Mesendoderm (in vitro differentiated cells): ENCODE measurements around the gene GNA12.

Source experiments
- DNase-seq: peaks from one replicate; pipeline ENCODE4 v3.0.0; 2013
- H2AK5ac ChIP-seq: 2 replicates; pipeline ENCODE4 v1.6.1; 2013; ENCODE audit warnings: low read length, inconsistent platforms
- H2BK120ac ChIP-seq: 2 replicates; pipeline ENCODE4 v1.6.1; 2013; ENCODE audit warnings: low read depth, mild to moderate bottlenecking, low read length, moderate library complexity, mixed read lengths
- H2BK15ac ChIP-seq: replicated peaks from 2 replicates; pipeline ENCODE4 v1.6.1; 2013; ENCODE audit warnings: low read depth, mild to moderate bottlenecking, moderate library complexity
- H2BK5ac ChIP-seq: 2 replicates; pipeline ENCODE4 v1.6.1; 2013; ENCODE audit warnings: low read length, inconsistent platforms
- H3K18ac ChIP-seq: 2 replicates; pipeline ENCODE4 v1.6.1; 2013; ENCODE audit warnings: mild to moderate bottlenecking, low read length, mixed read lengths
- H3K23ac ChIP-seq: one replicate; pipeline ENCODE4 v1.6.1; 2013; ENCODE audit warnings: low read length
- H3K27ac ChIP-seq: 2 replicates; pipeline ENCODE4 v1.5.1; 2013; ENCODE audit warnings: low read depth, mild to moderate bottlenecking, inconsistent platforms, low read length, moderate library complexity
- H3K27me3 ChIP-seq: 2 replicates; pipeline ENCODE4 v1.6.1; 2013; ENCODE audit warnings: low read length, control low read depth, mild to moderate bottlenecking, inconsistent platforms; ENCODE audit not compliant: insufficient read depth, poor library complexity
- H3K36me3 ChIP-seq: 2 replicates; pipeline ENCODE4 v1.6.1; 2013; ENCODE audit warnings: low read length, inconsistent platforms; ENCODE audit not compliant: control insufficient read depth, insufficient read depth
- H3K4ac ChIP-seq: one replicate; pipeline ENCODE4 v1.6.1; 2013; ENCODE audit warnings: low read depth, mild to moderate bottlenecking, low read length, moderate library complexity
- H3K4me1 ChIP-seq: 2 replicates; pipeline ENCODE4 v1.6.1; 2013; ENCODE audit warnings: low read depth, low read length, inconsistent platforms; ENCODE audit not compliant: control insufficient read depth
- H3K4me2 ChIP-seq: 2 replicates; pipeline ENCODE4 v1.6.1; 2013; ENCODE audit warnings: low read length
- H3K4me3 ChIP-seq: 2 replicates; pipeline ENCODE4 v1.5.1; 2013; ENCODE audit warnings: mild to moderate bottlenecking, low read length
- H3K56ac ChIP-seq: one replicate; pipeline ENCODE4 v1.6.1; 2013; ENCODE audit warnings: low read length
- H3K79me1 ChIP-seq: 2 replicates; pipeline ENCODE4 v1.6.1; 2013; ENCODE audit warnings: low read length, inconsistent platforms
- H3K79me2 ChIP-seq: 2 replicates; pipeline ENCODE4 v1.6.1; 2013; ENCODE audit warnings: mild to moderate bottlenecking, low read length; ENCODE audit not compliant: control insufficient read depth, insufficient read depth
- H3K9ac ChIP-seq: 2 replicates; pipeline ENCODE4 v1.6.1; 2013; ENCODE audit warnings: low read length, inconsistent platforms
- H4K5ac ChIP-seq: one replicate; pipeline ENCODE4 v1.6.1; 2013; ENCODE audit warnings: low read length
- H4K8ac ChIP-seq: one replicate; pipeline ENCODE4 v1.6.1; 2013; ENCODE audit warnings: low read depth, mild to moderate bottlenecking, control low read depth, low read length, moderate library complexity
- WGBS: extraction: QIAGEN DNeasy Blood & Tissue Kit; methylation state at CpG from one replicate; pipeline ENCODE4 v1.1.7; 2013; ENCODE audit warnings: low lambda C conversion rate, missing lambda C conversion rate; ENCODE audit not compliant: insufficient coverage; ENCODE audit errors: extremely low coverage; 5-methylcytosine and 5-hydroxymethylcytosine counted together

GNA12 gene

DNA sequence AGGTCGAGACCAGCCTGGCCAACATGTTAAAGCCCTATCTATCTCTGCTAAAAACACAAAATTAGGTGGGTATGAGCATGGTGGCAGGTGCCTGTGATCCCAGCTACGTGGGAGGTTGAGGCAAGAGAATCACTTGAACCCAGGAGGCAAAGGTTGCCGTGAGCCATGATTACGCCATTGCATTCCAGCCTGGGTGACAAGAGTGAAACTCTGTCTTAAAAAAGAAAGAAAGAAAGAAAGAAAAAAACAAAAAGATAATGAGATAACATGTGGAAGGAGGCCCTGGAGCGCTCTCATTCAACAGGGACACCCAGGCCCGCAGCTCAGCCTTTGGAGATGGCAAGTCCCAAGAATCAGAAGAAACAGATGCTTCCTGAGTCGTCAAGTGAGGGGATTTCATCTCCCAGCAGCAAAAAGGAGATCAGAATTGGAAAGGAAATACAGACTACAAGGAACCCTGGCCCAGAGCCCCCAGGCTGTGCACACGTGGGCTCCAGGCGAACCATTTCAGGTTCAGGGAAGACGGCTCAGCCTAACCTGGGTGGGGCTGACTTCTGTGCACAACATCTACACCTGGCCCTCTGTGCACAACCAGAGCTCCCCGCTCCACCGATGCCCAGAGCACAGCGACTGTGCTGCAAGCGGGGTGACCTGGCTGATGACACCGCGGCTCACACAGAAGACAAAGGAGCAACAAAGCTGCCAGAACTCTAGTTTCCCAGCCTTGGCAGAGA, 33.3 kb downstream of the GNA12 start:
- Histone ChIP-seq H4K5ac (no peak overlapping the region), H3K4me2 (no peak overlapping the region), H4K8ac (no peak overlapping the region), H3K79me1 (peaks cover 31% of the 10 kb centered on the region), H2BK15ac (no peak overlapping the region), H2BK5ac (no peak overlapping the region), H3K9ac (no peak overlapping the region), H3K27me3 (no peaks in the 10 kb centered on the region), H3K4me1 (no peaks in the 10 kb centered on the region), H2BK120ac (no peak overlapping the region), H3K56ac (no peak overlapping the region), H2AK5ac (no peak overlapping the region), H3K36me3 (no peaks in the 10 kb centered on the region), H3K18ac (no peak overlapping the region), H3K4ac (no peak overlapping the region), H3K27ac (no peak overlapping the region), H3K79me2 (peaks cover 63% of the 10 kb centered on the region), H3K4me3 (no peak overlapping the region), H3K23ac (no peak overlapping the region)
- no CpG with 5 or more reads among the region's 16 CpGs for WGBS
- DNase-seq, result no peak

DNA sequence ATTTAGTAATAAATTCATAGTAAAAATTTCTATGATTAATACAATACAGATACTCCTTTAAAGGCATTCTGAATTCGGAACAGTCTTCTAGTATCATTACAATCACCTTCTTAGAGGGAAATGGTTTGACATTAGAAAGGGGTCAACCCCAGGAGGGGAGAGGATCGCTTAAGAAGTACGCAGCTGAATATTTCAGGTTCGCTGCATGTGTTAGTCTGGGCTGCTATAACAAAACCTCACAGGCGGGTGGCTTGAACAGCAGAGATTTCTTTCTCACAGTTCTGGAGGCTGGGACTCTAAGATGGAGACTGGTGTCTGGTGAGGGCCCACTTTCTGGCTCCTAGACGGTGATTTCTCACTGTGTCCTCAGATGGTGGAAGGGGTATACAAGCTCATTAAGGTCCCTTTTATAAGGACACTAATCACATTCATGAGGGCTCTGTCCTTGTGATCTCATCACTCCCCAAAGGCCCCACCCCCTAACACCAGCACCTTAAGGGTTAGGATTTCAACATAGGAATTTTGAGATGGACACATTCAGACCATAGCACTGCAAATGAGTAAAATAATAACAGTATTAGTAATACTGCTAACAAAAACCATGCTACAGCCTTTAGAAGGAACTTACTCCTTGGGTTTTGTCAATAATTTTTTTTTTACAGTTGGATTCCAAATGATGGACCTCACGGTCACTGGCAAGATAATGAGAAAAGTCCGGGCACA, 34.0 kb downstream of the GNA12 start:
- Histone ChIP-seq H3K79me1 (peaks cover 30% of the 10 kb centered on the region), H3K56ac (no peak overlapping the region), H3K79me2 (peaks cover 61% of the 10 kb centered on the region), H2BK120ac (no peak overlapping the region), H3K23ac (no peak overlapping the region), H3K9ac (no peak overlapping the region), H3K4me1 (no peaks in the 10 kb centered on the region), H3K27me3 (no peaks in the 10 kb centered on the region), H3K18ac (no peak overlapping the region), H3K4me3 (no peak overlapping the region), H2AK5ac (no peak overlapping the region), H2BK15ac (no peak overlapping the region), H3K27ac (no peak overlapping the region), H2BK5ac (no peak overlapping the region), H3K4me2 (no peak overlapping the region), H4K5ac (no peak overlapping the region), H4K8ac (no peak overlapping the region), H3K4ac (no peak overlapping the region), H3K36me3 (no peaks in the 10 kb centered on the region)
- no CpG with 5 or more reads among the region's 8 CpGs for WGBS
- DNase-seq, result no peak

DNA sequence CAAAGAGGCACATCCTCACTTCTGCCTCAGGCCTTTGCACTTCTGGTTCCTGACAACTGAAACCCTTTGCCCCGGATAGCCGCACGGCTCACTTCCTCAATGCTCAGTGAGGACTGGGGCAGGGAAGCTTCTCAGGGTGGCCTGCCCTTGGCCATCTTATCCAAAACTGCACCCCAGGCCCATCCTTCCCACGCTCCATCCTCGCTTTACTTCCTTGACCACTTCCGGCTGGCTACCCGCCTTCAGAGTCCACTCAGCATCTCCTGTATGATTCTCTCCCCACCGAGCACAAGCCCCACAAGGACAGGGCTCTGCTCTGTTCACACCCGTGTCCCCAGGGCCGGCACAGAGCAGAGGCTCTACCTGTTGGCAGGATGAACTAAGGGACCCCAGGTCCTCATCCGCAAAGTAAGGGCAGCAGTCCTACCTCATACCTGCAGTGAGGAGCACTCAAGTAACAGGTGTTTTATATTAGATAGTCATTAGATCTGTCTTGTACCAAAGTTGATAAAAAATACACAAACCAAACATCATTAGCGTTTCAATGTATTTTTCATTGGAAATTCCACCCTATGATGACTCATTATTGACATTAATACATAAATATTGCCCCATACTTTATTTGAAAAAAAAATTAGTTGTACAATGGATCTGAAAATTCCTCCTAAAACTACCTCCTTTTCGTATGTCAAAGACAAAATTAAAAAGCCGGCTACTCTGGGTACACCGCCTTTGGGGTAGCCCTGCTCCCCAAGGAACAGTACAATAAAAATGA, 35.0 kb downstream of the GNA12 start:
- Histone ChIP-seq H3K27me3 (no peaks in the 10 kb centered on the region), H3K36me3 (no peaks in the 10 kb centered on the region), H3K56ac (no peak overlapping the region), H3K9ac (no peak overlapping the region), H4K8ac (no peak overlapping the region), H2BK5ac (no peak overlapping the region), H4K5ac (no peak overlapping the region), H3K18ac (no peak overlapping the region), H3K27ac (no peak overlapping the region), H3K79me2 (peaks cover 61% of the 10 kb centered on the region), H3K4me3 (no peak overlapping the region), H3K4me2 (no peak overlapping the region), H2BK15ac (no peak overlapping the region), H2BK120ac (no peak overlapping the region), H3K4me1 (peaks cover 5% of the 10 kb centered on the region), H3K79me1 (peaks cover 31% of the 10 kb centered on the region), H3K4ac (no peak overlapping the region), H2AK5ac (no peak overlapping the region), H3K23ac (no peak overlapping the region)
- WGBS, result no CpG with 5 or more reads among the region's 15 CpGs
- no peak for DNase-seq

DNA sequence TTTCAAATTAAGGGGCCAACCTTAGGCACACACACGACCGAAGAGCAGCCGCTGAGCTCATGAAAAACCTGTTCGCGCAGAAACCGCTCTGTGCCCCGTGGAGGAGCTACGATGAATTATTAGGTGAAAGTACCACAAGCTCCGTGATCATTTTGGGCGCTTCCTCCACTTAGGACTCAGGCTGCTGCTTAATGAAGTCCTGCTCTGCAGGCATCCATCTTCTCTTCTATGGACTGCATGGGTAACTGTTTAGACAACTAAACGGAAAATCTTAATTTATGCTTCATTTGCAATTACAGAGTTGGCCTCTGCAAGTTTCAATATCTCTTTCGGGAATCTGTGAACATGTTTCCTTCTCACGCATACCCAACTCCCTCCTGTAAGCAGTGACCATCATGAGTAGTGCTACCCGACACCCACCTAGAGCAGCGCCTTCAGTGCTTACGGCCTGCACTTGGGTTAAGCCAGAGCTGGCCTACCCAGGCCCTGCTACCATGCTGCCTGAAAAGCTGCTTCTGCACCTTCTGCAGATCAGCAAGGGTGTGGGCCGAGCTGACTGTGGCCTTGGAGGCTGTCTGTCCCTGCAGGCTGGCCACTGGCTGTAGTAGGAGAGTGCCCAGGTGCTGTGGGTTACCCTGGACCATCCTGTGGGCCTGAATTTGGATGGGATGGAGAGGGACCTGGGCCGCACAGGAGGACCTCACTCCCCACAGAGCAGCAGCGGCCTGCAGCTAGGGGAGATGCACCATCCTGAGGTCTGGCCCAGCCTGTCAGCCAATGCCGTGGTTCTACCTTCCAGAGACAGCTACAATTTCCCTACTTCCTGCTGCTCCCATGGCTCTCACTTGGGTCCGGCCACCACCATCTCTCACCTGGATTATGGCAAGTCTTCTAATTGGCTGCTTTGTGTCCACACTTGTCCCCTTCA, 36.0 kb downstream of the GNA12 start:
- no peak overlapping the region for H4K8ac ChIP-seq
- no peak overlapping the region for H3K4ac ChIP-seq
- peaks cover 57% of the 10 kb centered on the region for H3K79me2 ChIP-seq
- H3K18ac ChIP-seq, result no peak overlapping the region
- H2BK15ac ChIP-seq, result no peak overlapping the region
- no peak for DNase-seq
- no peak overlapping the region for H2AK5ac ChIP-seq
- H3K4me3 ChIP-seq, result no peak overlapping the region
- no peak overlapping the region for H3K23ac ChIP-seq
- H3K4me2 ChIP-seq, result no peak overlapping the region
- no peak overlapping the region for H4K5ac ChIP-seq
- H3K79me1 ChIP-seq, result peaks cover 27% of the 10 kb centered on the region
- H3K4me1 ChIP-seq, result peaks cover 9% of the 10 kb centered on the region
- H2BK5ac ChIP-seq, result no peak overlapping the region
- no peak overlapping the region for H3K9ac ChIP-seq
- H3K56ac ChIP-seq, result no peak overlapping the region
- no peak overlapping the region for H3K27ac ChIP-seq
- WGBS, result no CpG with 5 or more reads among the region's 21 CpGs
- no peak overlapping the region for H2BK120ac ChIP-seq
- no peaks in the 10 kb centered on the region for H3K36me3 ChIP-seq
- H3K27me3 ChIP-seq, result no peaks in the 10 kb centered on the region

DNA sequence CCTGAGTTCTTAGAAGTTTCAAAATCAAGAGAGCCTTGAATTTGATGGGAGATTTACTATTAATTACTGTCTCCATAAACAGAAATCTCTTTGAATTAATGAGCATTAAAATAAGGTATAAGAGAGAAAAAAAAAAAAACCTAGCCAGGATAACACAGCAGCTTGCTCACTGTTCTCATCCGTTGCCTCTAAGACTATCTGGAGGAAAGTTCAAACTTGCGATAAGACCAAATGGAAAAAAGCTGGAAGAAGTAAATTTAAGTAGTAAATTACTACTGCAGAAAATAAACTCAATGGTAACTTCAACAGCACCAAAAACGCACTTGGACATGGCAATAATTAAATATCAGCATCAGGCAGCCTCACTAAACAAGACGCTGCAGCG, 36.7 kb downstream of the GNA12 start:
- DNase-seq, result no peak
- Histone ChIP-seq H3K27me3 (no peaks in the 10 kb centered on the region), H3K4me3 (no peak overlapping the region), H3K56ac (no peak overlapping the region), H4K8ac (no peak overlapping the region), H2BK120ac (no peak overlapping the region), H2BK5ac (no peak overlapping the region), H3K4me1 (peaks cover 13% of the 10 kb centered on the region), H2BK15ac (no peak overlapping the region), H3K4ac (no peak overlapping the region), H3K9ac (no peak overlapping the region), H3K4me2 (no peak overlapping the region), H3K79me1 (peaks cover 27% of the 10 kb centered on the region), H2AK5ac (no peak overlapping the region), H3K79me2 (peaks cover 58% of the 10 kb centered on the region), H3K36me3 (no peaks in the 10 kb centered on the region), H4K5ac (no peak overlapping the region), H3K18ac (no peak overlapping the region), H3K23ac (no peak overlapping the region), H3K27ac (no peak overlapping the region)
- no CpG with 5 or more reads among the region's 5 CpGs for WGBS
